ENCODE measurements around the gene IGSF11. TPM values are rescaled to one million over a fixed set of nuclear protein-coding genes. Genes with fewer than 3 reads are reported as not detected.
A peak's percentile ranks its signal among the peaks of the same experiment; 100 is the strongest.

IGSF11 gene
- total and polyA plus RNA-seq, 9 of the 15 experiments (the other 6 are each of a cell fraction or from before 2014, with no cell fraction given) = 1.2 to 2.8 (median 1.7) TPM

DNA sequence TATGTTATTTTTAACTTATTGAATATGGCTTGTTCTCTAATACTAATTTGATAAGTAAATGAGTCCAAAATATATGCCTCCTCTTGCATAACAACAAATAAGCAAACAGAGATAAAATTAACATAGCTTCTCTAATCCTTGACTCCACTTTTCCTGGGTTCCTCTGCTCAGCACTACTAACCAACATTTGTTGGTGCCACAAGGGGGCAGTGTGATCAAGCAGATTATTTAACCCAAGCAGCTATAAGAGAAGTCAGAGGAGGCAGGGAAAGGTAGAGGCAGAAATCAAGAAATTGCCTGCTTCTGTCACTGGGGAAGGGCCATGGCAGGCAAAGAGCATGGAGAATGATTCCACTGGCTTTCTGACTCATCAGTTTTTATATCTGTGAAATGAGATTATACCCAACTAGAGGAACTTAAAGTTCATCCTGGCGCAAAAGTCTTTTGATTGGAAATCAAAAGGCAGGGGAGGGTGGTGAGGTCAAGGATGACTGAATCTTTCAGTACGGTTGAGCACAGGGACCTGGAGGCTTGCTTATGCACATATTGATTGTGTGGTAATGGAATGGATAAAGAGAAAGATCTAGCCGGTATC lies 152.2 kb downstream of the IGSF11 start (continued):
- TF ChIP-seq DEAF1 (CRISPR knock-in tag; IDR thresholded peaks at IDR 0.05) (peak; percentile 55; the same call in 1 of the 2 replicates), RAD21 (CRISPR knock-in tag; conservative IDR thresholded peaks at IDR 0.05 in 1 of 2, IDR thresholded peaks at IDR 0.05 in 1 of 2) (peak; percentile 79 to 82), ZNF668 (CRISPR knock-in tag; IDR thresholded peaks at IDR 0.05) (no peak), ARID1B (IDR thresholded peaks at IDR 0.05) (no peak), VEZF1 (CRISPR knock-in tag; IDR thresholded peaks at IDR 0.05) (no peak)

DNA sequence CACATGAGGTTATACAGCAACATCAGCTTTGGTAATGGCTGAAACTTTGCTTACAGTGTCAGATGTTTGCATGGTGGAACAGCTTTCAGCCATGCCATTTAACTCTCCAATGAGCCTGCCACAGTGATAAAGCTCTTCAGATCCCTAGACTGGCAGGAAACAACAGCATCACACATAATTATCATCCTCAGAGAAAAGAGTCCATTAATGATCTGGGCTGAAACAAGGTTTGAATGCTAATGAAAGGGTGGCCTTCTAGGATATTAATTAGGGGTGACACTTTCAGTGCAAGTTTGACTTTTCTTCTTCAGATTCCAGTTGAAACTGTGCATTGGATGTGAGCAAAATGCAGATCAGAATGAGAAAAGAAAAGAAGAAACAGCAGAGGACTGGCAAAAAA lies 166.6 kb downstream of the IGSF11 start:
- no peak overlapping the region for H3K27ac ChIP-seq (ENCODE audit: extremely low read depth, low read depth, low read length)
- H3K4me1 ChIP-seq (replicated peaks in 1 of 2; ENCODE audit: control insufficient read depth in 2 of 2, insufficient read depth in 2 of 2, low read length in 2 of 2) = no peaks in the 10 kb centered on the region
- ChIA-PET POLR2A (no interaction called here), CTCF (ENCODE audit: low intra/inter-chr PET ratio) (no interaction called here)
- ATAC-seq (no peak), DNase-seq (ENCODE audit: extremely low read depth in 1 of 4, low spot score in 3 of 4) (no peak), FAIRE-seq (no peak)
- H3K36me3 ChIP-seq (ENCODE audit: control insufficient read depth, insufficient read depth, low read length) = no peaks in the 10 kb centered on the region
- H3K79me2 ChIP-seq (ENCODE audit: control insufficient read depth, insufficient read depth, low read length) = no peaks in the 10 kb centered on the region
- in situ Hi-C loops (cut with MboI) (no loop called here), intact Hi-C loops (cut with micrococcal nuclease) (no loop called here)
- no peaks in the 10 kb centered on the region for H3K9me3 ChIP-seq (replicated peaks; ENCODE audit: control insufficient read depth, insufficient read depth, low read depth, low read length)
- H3K27me3 ChIP-seq (ENCODE audit: control insufficient read depth in 2 of 2, insufficient read depth in 2 of 2, low read length in 2 of 2) = no peaks in the 10 kb centered on the region
- H2AFZ ChIP-seq (ENCODE audit: low read depth, low read length) = no peak overlapping the region
- H3K4me3 ChIP-seq = no peak overlapping the region
- H3K4me2 ChIP-seq (ENCODE audit: insufficient read depth, low read length) = no peak overlapping the region
- H3K9ac ChIP-seq (ENCODE audit: insufficient read depth in 1 of 2, low read depth in 2 of 2, low read length in 2 of 2) = no peak overlapping the region
- H3K9me1 ChIP-seq (ENCODE audit: control insufficient read depth, insufficient read depth, low read length) = no peaks in the 10 kb centered on the region
- H4K20me1 ChIP-seq (replicated peaks; ENCODE audit: control insufficient read depth, insufficient read depth, low read length) = no peaks in the 10 kb centered on the region
- TF ChIP-seq JUND (IDR thresholded peaks at IDR 0.05; ENCODE audit: borderline replicate concordance, low read depth, low read length) = no peak
- TF ChIP-seq JUND (tag; IDR thresholded peaks at IDR 0.05; ENCODE audit: borderline replicate concordance, low read depth, low read length) = no peak
- TF ChIP-seq U2AF1 (optimal IDR thresholded peaks at IDR 0.05; ENCODE audit: low read depth, low read length) = no peak
- BruUV-seq (replicated peaks) = no TSS peak
